ENCODE data around the gene WDFY4.

The WDFY4 gene

GRCh38 chr10:48802611-48803071, 118.0 kb downstream of the WDFY4 start:
- no peak for TF ChIP-seq CREB1 (IDR thresholded peaks at IDR 0.05; ENCODE audit: low read depth)
- TF ChIP-seq EGR1 (IDR thresholded peaks at IDR 0.05) = no peak
- TF ChIP-seq CEBPB (IDR thresholded peaks at IDR 0.05) = no peak
- no peak for TF ChIP-seq EP300 (IDR thresholded peaks at IDR 0.05; ENCODE audit: borderline replicate concordance)
- no peak for TF ChIP-seq RAD21 (IDR thresholded peaks at IDR 0.05; ENCODE audit: low read depth)
- TF ChIP-seq USF1 (IDR thresholded peaks at IDR 0.05) = no peak
- no peak for TF ChIP-seq FOXM1 (IDR thresholded peaks at IDR 0.05; ENCODE audit: borderline replicate concordance, low read depth)
- TF ChIP-seq MAX (IDR thresholded peaks at IDR 0.05) = no peak
- TF ChIP-seq YY1 (IDR thresholded peaks at IDR 0.05; ENCODE audit: low read depth) = no peak
- TF ChIP-seq TCF12 (IDR thresholded peaks at IDR 0.05; ENCODE audit: low read depth) = no peak
- TF ChIP-seq REST (IDR thresholded peaks at IDR 0.05; ENCODE audit: low read depth) = no peak
- TF ChIP-seq ZBTB7A (IDR thresholded peaks at IDR 0.05; ENCODE audit: low read depth) = no peak
- TF ChIP-seq TAF1 (IDR thresholded peaks at IDR 0.05; ENCODE audit: low read depth) = no peak
- TF ChIP-seq TEAD4 (IDR thresholded peaks at IDR 0.05) = no peak
- TF ChIP-seq NFIC (IDR thresholded peaks at IDR 0.05) = no peak

GRCh38 chr10:48803801-48804584, 119.3 kb downstream of the WDFY4 start:
- no peak for TF ChIP-seq CREB1 (IDR thresholded peaks at IDR 0.05; ENCODE audit: low read depth)
- no peak for TF ChIP-seq CEBPB (IDR thresholded peaks at IDR 0.05)
- TF ChIP-seq NFIC (IDR thresholded peaks at IDR 0.05) = no peak
- TF ChIP-seq EP300 (IDR thresholded peaks at IDR 0.05; ENCODE audit: borderline replicate concordance) = no peak
- TF ChIP-seq FOXM1 (IDR thresholded peaks at IDR 0.05; ENCODE audit: borderline replicate concordance, low read depth) = no peak
- no peak for TF ChIP-seq RAD21 (IDR thresholded peaks at IDR 0.05; ENCODE audit: low read depth)
- TF ChIP-seq TEAD4 (IDR thresholded peaks at IDR 0.05) = no peak
- TF ChIP-seq ZBTB7A (IDR thresholded peaks at IDR 0.05; ENCODE audit: low read depth) = no peak
- no peak for TF ChIP-seq TCF12 (IDR thresholded peaks at IDR 0.05; ENCODE audit: low read depth)
- TF ChIP-seq EGR1 (IDR thresholded peaks at IDR 0.05) = no peak
- TF ChIP-seq REST (IDR thresholded peaks at IDR 0.05; ENCODE audit: low read depth) = no peak
- no peak for TF ChIP-seq USF1 (IDR thresholded peaks at IDR 0.05)
- TF ChIP-seq TAF1 (IDR thresholded peaks at IDR 0.05; ENCODE audit: low read depth) = no peak
- TF ChIP-seq YY1 (IDR thresholded peaks at IDR 0.05; ENCODE audit: low read depth) = no peak
- TF ChIP-seq MAX (IDR thresholded peaks at IDR 0.05) = no peak

GRCh38 chr10:48804740-48805182, 120.1 kb downstream of the WDFY4 start:
- peak; percentile 49; the same call in 1 of the 2 replicates for TF ChIP-seq TCF12 (IDR thresholded peaks at IDR 0.05; ENCODE audit: low read depth)
- TF ChIP-seq EGR1 (IDR thresholded peaks at IDR 0.05) = no peak
- peak; percentile 55; the same call in 1 of the 2 replicates for TF ChIP-seq EP300 (IDR thresholded peaks at IDR 0.05; ENCODE audit: borderline replicate concordance)
- no peak for TF ChIP-seq REST (IDR thresholded peaks at IDR 0.05; ENCODE audit: low read depth)
- no peak for TF ChIP-seq CEBPB (IDR thresholded peaks at IDR 0.05)
- TF ChIP-seq RAD21 (IDR thresholded peaks at IDR 0.05; ENCODE audit: low read depth) = no peak
- no peak for TF ChIP-seq MAX (IDR thresholded peaks at IDR 0.05)
- TF ChIP-seq TAF1 (IDR thresholded peaks at IDR 0.05; ENCODE audit: low read depth) = no peak
- no peak for TF ChIP-seq CREB1 (IDR thresholded peaks at IDR 0.05; ENCODE audit: low read depth)
- TF ChIP-seq YY1 (IDR thresholded peaks at IDR 0.05; ENCODE audit: low read depth) = no peak
- TF ChIP-seq NFIC (IDR thresholded peaks at IDR 0.05) = peak; percentile 71
- no peak for TF ChIP-seq USF1 (IDR thresholded peaks at IDR 0.05)
- no peak for TF ChIP-seq ZBTB7A (IDR thresholded peaks at IDR 0.05; ENCODE audit: low read depth)
- no peak for TF ChIP-seq TEAD4 (IDR thresholded peaks at IDR 0.05)
- no peak; the same call in 1 of the 2 replicates for TF ChIP-seq FOXM1 (IDR thresholded peaks at IDR 0.05; ENCODE audit: borderline replicate concordance, low read depth)

All from Ishikawa (cell line).